ENCODE data around the gene NFIX.
A peak's percentile ranks its signal among the peaks of the same experiment; 100 is the strongest.

NFIX gene

GRCh38 chr19:13039211-13039789 is 44.0 kb downstream of the NFIX start:
- Mint-ChIP-seq H3K27ac (no peak overlapping the region), H3K36me3 (peaks cover 5% of the 10 kb centered on the region), H3K9me3 (no peaks in the 10 kb centered on the region), H3K4me1 (peaks cover 34% of the 10 kb centered on the region), H3K4me3 (no peak overlapping the region)
- no peak for ATAC-seq
- no peak for DNase-seq (ENCODE audit: low spot score in 2 of 2)

GRCh38 chr19:13040232-13040947 is 45.1 kb downstream of the NFIX start:
- Mint-ChIP-seq H3K9me3 (no peaks in the 10 kb centered on the region), H3K4me3 (no peak overlapping the region), H3K4me1 (peaks cover 44% of the 10 kb centered on the region), H3K36me3 (peaks cover 6% of the 10 kb centered on the region), H3K27ac (peak overlapping the region; percentile 69)
- ATAC-seq, result no peak
- DNase-seq (ENCODE audit: low spot score in 2 of 2), result no peak

- peaks cover 49% of the 10 kb centered on the region for H3K4me1 Mint-ChIP-seq
- peaks cover 6% of the 10 kb centered on the region for H3K36me3 Mint-ChIP-seq
- no peak for DNase-seq (ENCODE audit: low spot score in 2 of 2)
- no peaks in the 10 kb centered on the region for H3K9me3 Mint-ChIP-seq
- no peak overlapping the region for H3K4me3 Mint-ChIP-seq
- H3K27ac Mint-ChIP-seq, result peak overlapping the region; percentile 69
- ATAC-seq, result no peak
These were observed 45.6 kb downstream of the NFIX start for GRCh38 chr19:13040948-13041292.

GRCh38 chr19:13042443-13043130 is 47.3 kb downstream of the NFIX start:
- ATAC-seq, result no peak
- no peak overlapping the region for H3K4me3 Mint-ChIP-seq
- peaks cover 6% of the 10 kb centered on the region for H3K36me3 Mint-ChIP-seq
- DNase-seq (ENCODE audit: low spot score in 2 of 2), result no peak
- H3K9me3 Mint-ChIP-seq, result no peaks in the 10 kb centered on the region
- H3K4me1 Mint-ChIP-seq, result peaks cover 42% of the 10 kb centered on the region
- H3K27ac Mint-ChIP-seq, result no peak overlapping the region

GRCh38 chr19:13043285-13043684 is 48.0 kb downstream of the NFIX start:
- no peak for ATAC-seq
- Mint-ChIP-seq H3K4me3 (no peak overlapping the region), H3K36me3 (peaks cover 6% of the 10 kb centered on the region), H3K9me3 (no peaks in the 10 kb centered on the region), H3K4me1 (peaks cover 45% of the 10 kb centered on the region), H3K27ac (no peak overlapping the region)
- DNase-seq (ENCODE audit: low spot score in 2 of 2), result no peak

GRCh38 chr19:13044231-13044836 is 49.1 kb downstream of the NFIX start:
- H3K4me1 Mint-ChIP-seq, result peaks cover 46% of the 10 kb centered on the region
- peaks cover 6% of the 10 kb centered on the region for H3K36me3 Mint-ChIP-seq
- H3K4me3 Mint-ChIP-seq, result peak overlapping the region; percentile 53
- peak; percentile 91 for ATAC-seq
- peak; percentile 30 to 73 for DNase-seq (ENCODE audit: low spot score in 2 of 2)
- no peaks in the 10 kb centered on the region for H3K9me3 Mint-ChIP-seq
- peak overlapping the region; percentile 82 for H3K27ac Mint-ChIP-seq

- ATAC-seq (no peak), DNase-seq (ENCODE audit: low spot score in 2 of 2) (no peak)
- Mint-ChIP-seq H3K27ac (peak overlapping the region; percentile 82), H3K9me3 (no peaks in the 10 kb centered on the region), H3K4me3 (no peak overlapping the region), H3K4me1 (peaks cover 46% of the 10 kb centered on the region), H3K36me3 (peaks cover 6% of the 10 kb centered on the region)
These were observed 50.5 kb downstream of the NFIX start for GRCh38 chr19:13045812-13046211.

- peaks cover 6% of the 10 kb centered on the region for H3K36me3 Mint-ChIP-seq
- H3K9me3 Mint-ChIP-seq, result no peaks in the 10 kb centered on the region
- H3K4me3 Mint-ChIP-seq, result no peak overlapping the region
- DNase-seq (ENCODE audit: low spot score in 2 of 2) (no peak), ATAC-seq (no peak)
- H3K27ac Mint-ChIP-seq, result no peak overlapping the region
- H3K4me1 Mint-ChIP-seq, result peaks cover 60% of the 10 kb centered on the region
These were observed 52.1 kb downstream of the NFIX start for GRCh38 chr19:13047374-13047773.

- no peaks in the 10 kb centered on the region for H3K9me3 Mint-ChIP-seq
- ATAC-seq (no peak), DNase-seq (ENCODE audit: low spot score in 2 of 2) (no peak)
- H3K4me1 Mint-ChIP-seq, result peaks cover 33% of the 10 kb centered on the region
- H3K27ac Mint-ChIP-seq, result peak overlapping the region; percentile 58
- H3K4me3 Mint-ChIP-seq, result no peak overlapping the region
- no peaks in the 10 kb centered on the region for H3K36me3 Mint-ChIP-seq
These were observed 55.0 kb downstream of the NFIX start for GRCh38 chr19:13050274-13050673.

- H3K4me1 Mint-ChIP-seq, result peaks cover 19% of the 10 kb centered on the region
- H3K4me3 Mint-ChIP-seq, result peak overlapping the region; percentile 24
- H3K27ac Mint-ChIP-seq, result no peak overlapping the region
- no peak for DNase-seq (ENCODE audit: low spot score in 2 of 2)
- no peaks in the 10 kb centered on the region for H3K36me3 Mint-ChIP-seq
- peak; percentile 19 for ATAC-seq
- no peaks in the 10 kb centered on the region for H3K9me3 Mint-ChIP-seq
These were observed 56.4 kb downstream of the NFIX start for GRCh38 chr19:13051557-13052165.

- Mint-ChIP-seq H3K27ac (no peak overlapping the region), H3K4me3 (no peak overlapping the region), H3K4me1 (peaks cover 18% of the 10 kb centered on the region), H3K9me3 (no peaks in the 10 kb centered on the region), H3K36me3 (no peaks in the 10 kb centered on the region)
- no peak for DNase-seq (ENCODE audit: low spot score in 2 of 2)
- no peak for ATAC-seq
These were observed 57.3 kb downstream of the NFIX start for GRCh38 chr19:13052447-13053175.

- ATAC-seq (no peak), DNase-seq (ENCODE audit: low spot score in 2 of 2) (no peak)
- no peak overlapping the region for H3K4me3 Mint-ChIP-seq
- no peaks in the 10 kb centered on the region for H3K36me3 Mint-ChIP-seq
- no peaks in the 10 kb centered on the region for H3K9me3 Mint-ChIP-seq
- peaks cover 15% of the 10 kb centered on the region for H3K4me1 Mint-ChIP-seq
- no peak overlapping the region for H3K27ac Mint-ChIP-seq
These were observed 58.0 kb downstream of the NFIX start for GRCh38 chr19:13053238-13053637.

GRCh38 chr19:13053761-13054625 is 58.7 kb downstream of the NFIX start:
- no peaks in the 10 kb centered on the region for H3K9me3 Mint-ChIP-seq
- ATAC-seq, result no peak
- no peak overlapping the region for H3K27ac Mint-ChIP-seq
- peaks cover 14% of the 10 kb centered on the region for H3K4me1 Mint-ChIP-seq
- no peak for DNase-seq (ENCODE audit: low spot score in 2 of 2)
- no peaks in the 10 kb centered on the region for H3K36me3 Mint-ChIP-seq
- no peak overlapping the region for H3K4me3 Mint-ChIP-seq

- Mint-ChIP-seq H3K4me1 (peaks cover 14% of the 10 kb centered on the region), H3K27ac (no peak overlapping the region), H3K36me3 (no peaks in the 10 kb centered on the region), H3K4me3 (no peak overlapping the region), H3K9me3 (no peaks in the 10 kb centered on the region)
- ATAC-seq (no peak), DNase-seq (ENCODE audit: low spot score in 2 of 2) (no peak)
These were observed 59.4 kb downstream of the NFIX start for GRCh38 chr19:13054626-13055212.

Measured in stimulated activated effector memory CD8-positive, alpha-beta T cell treated with anti-CD3 and anti-CD28 coated beads, Interleukin-12 subunit alpha, Interleukin-12 subunit beta, amount 100 ng/mL, for 72 hours (primary cell).